HepG2 (cell line): Measurements from ENCODE around the gene B4GALT5. TPM values are rescaled to one million over a fixed set of nuclear protein-coding genes. Genes with fewer than 3 reads are reported as not detected.

Source experiments
- ADNP ChIP-seq: sonication (generic); formaldehyde crosslinking; IDR thresholded peaks from 2 replicates; pipeline ENCODE4 v1.4.0; 2020; ENCODE audit warnings: missing genetic modification reagents
- CC2D1A ChIP-seq: sonication (generic); formaldehyde crosslinking; IDR thresholded peaks from 2 replicates; pipeline ENCODE4 v1.8.1; 2023; ENCODE audit warnings: mild to moderate bottlenecking, missing genetic modification reagents
- DMAP1 ChIP-seq: IDR thresholded peaks from 2 replicates; pipeline ENCODE4 v1.6.1; 2016
- GATA4 ChIP-seq: sonication (generic); IDR thresholded peaks from 2 replicates; pipeline ENCODE4 v1.6.1; 2016; ENCODE audit warnings: antibody characterized with exemption, low read depth, borderline replicate concordance
- GLI4 ChIP-seq: sonication (generic); formaldehyde crosslinking; IDR thresholded peaks from 2 replicates; pipeline ENCODE4 v1.5.1; 2020; ENCODE audit warnings: missing genetic modification reagents, mild to moderate bottlenecking, moderate library complexity, borderline replicate concordance
- HOXA3 ChIP-seq: sonication (generic); formaldehyde crosslinking; IDR thresholded peaks from 2 replicates; pipeline ENCODE4 v1.5.0; 2020; ENCODE audit warnings: missing genetic modification reagents
- KLF15 ChIP-seq: sonication (generic); formaldehyde crosslinking; IDR thresholded peaks from 2 replicates; pipeline ENCODE4 v1.8.1; 2023; ENCODE audit warnings: borderline replicate concordance, mild to moderate bottlenecking, inconsistent platforms, missing genetic modification reagents, mixed read lengths
- PCBP1 ChIP-seq: fragments of 200-400 bp; formaldehyde crosslinking; IDR thresholded peaks from 2 replicates; pipeline ENCODE4 v1.6.1; 2017; ENCODE audit warnings: mild to moderate bottlenecking, low read depth, low read length, borderline replicate concordance
- RERE ChIP-seq: IDR thresholded peaks from 2 replicates; pipeline ENCODE4 v1.6.1; 2016; ENCODE audit warnings: low read depth, missing genetic modification reagents, missing compliant biosample characterization
- TBP ChIP-seq: sonication (generic); formaldehyde crosslinking; IDR thresholded peaks from 2 replicates; pipeline ENCODE4 v1.5.0; 2020; ENCODE audit warnings: missing genetic modification reagents
- THAP11 ChIP-seq: IDR thresholded peaks from 2 replicates; pipeline ENCODE4 v1.6.1; 2016; ENCODE audit warnings: missing biosample characterization, missing genetic modification reagents
- ZC3H13 ChIP-seq: sonication (generic); formaldehyde crosslinking; IDR thresholded peaks from 2 replicates; pipeline ENCODE4 v1.8.1; 2023; ENCODE audit warnings: mild to moderate bottlenecking, missing genetic modification reagents, moderate library complexity
- ZHX1 ChIP-seq: sonication (generic); formaldehyde crosslinking; IDR thresholded peaks from 2 replicates; pipeline ENCODE4 v1.8.1; 2022; ENCODE audit warnings: low read depth, mild to moderate bottlenecking, missing genetic modification reagents
- ZNF12 ChIP-seq: sonication (generic); formaldehyde crosslinking; IDR thresholded peaks from 2 replicates; pipeline ENCODE4 v1.5.0; 2020; ENCODE audit warnings: missing genetic modification reagents
- ZNF225 ChIP-seq: sonication (generic); formaldehyde crosslinking; IDR thresholded peaks from 2 replicates; pipeline ENCODE4 v1.4.0; 2020; ENCODE audit warnings: mild to moderate bottlenecking, missing genetic modification reagents
- ZNF552 ChIP-seq: sonication (generic); formaldehyde crosslinking; IDR thresholded peaks from 2 replicates; pipeline ENCODE4 v1.9.0; 2022; ENCODE audit warnings: missing genetic modification reagents, mild to moderate bottlenecking, borderline replicate concordance
- ZNF576 ChIP-seq: sonication (generic); formaldehyde crosslinking; IDR thresholded peaks from 2 replicates; pipeline ENCODE4 v1.4.0; 2020; ENCODE audit warnings: mild to moderate bottlenecking, missing genetic modification reagents
- polyA plus RNA-seq, 8 experiments: library from polyadenylated mRNA; depleted of rRNA in 3 of 8; stranded (reverse) in 7 of 8; unstranded in 1 of 8; fragments of >200 nt; fragmentation: Illumina TruSeq in 4 of 8; extraction: Trizol in 4 of 8; gene quantifications; 2 replicates each; pipeline versions ENCODE4 v1.2.1 to v1.2.3, GENCODE V29; 2011 to 2016; ENCODE audit warnings: low read depth in 4 of 8, missing spikeins in 1 of 8, mixed read lengths in 1 of 8; ENCODE audit not compliant: insufficient read depth in 1 of 8
- total RNA-seq, 5 experiments: library from RNA; depleted of rRNA; stranded (reverse); fragments of >200 nt; fragmentation: Illumina TruSeq; extraction: Trizol; gene quantifications; 2 replicates each; pipeline ENCODE4 v1.2.3, GENCODE V29; 2016; ENCODE audit warnings: low read depth in 1 of 5

The B4GALT5 gene
- total and polyA plus RNA-seq, 2 of the 13 experiments (the other 11 are each of a cell fraction or from before 2014, with no cell fraction given) = 27.3 to 30.9 TPM

- TF ChIP-seq RERE (CRISPR knock-in tag) = no peak
- no peak for TF ChIP-seq ZHX1 (CRISPR knock-in tag)
- TF ChIP-seq DMAP1 (CRISPR knock-in tag) = peak; percentile 50
- TF ChIP-seq GATA4 = no peak
- no peak for TF ChIP-seq ZC3H13 (CRISPR knock-in tag)
- TF ChIP-seq ZNF225 = 0 out of 2 replicates have a peak, but pooled peaks have one; percentile 47
- TF ChIP-seq THAP11 = peak; percentile 70
- no peak for TF ChIP-seq TBP (CRISPR knock-in tag)
- TF ChIP-seq HOXA3 = peak; percentile 70
- no peak for TF ChIP-seq KLF15
- TF ChIP-seq ADNP (CRISPR knock-in tag) = no peak; the same call in 1 of the 2 replicates
- 0 out of 2 replicates have a peak, but pooled peaks have one; percentile 26 for TF ChIP-seq ZNF12 (CRISPR knock-in tag)
- TF ChIP-seq PCBP1 = no peak
- no peak for TF ChIP-seq ZNF552 (CRISPR knock-in tag)
- no peak for TF ChIP-seq CC2D1A
- no peak for TF ChIP-seq ZNF576 (CRISPR knock-in tag)
- TF ChIP-seq GLI4 (CRISPR knock-in tag) = no peak; the same call in 1 of the 2 replicates
Observed at GRCh38 chr20:49608752-49609670, 104.7 kb downstream of the B4GALT5 start (continued).
